Neural cell (in vitro differentiated cells): Measurements from ENCODE around the gene FYCO1.

Source experiments
- EZH2 ChIP-seq: fragments of 200-600, 300-800 bp; shearing (Covaris generic), sonication (generic); IDR thresholded peaks from 2 replicates; pipeline ENCODE4 v1.6.1; 2014; ENCODE audit warnings: antibody characterized with exemption, low read length, borderline replicate concordance, mild to moderate bottlenecking; ENCODE audit not compliant: insufficient read depth, poor library complexity, severe bottlenecking
- TF ChIP-seq, protein P1 (sequence below): fragments of 450-650 bp; IDR thresholded peaks from 2 replicates; pipeline ENCODE4 v1.5.1; 2014; ENCODE audit warnings: antibody characterized with exemption, mild to moderate bottlenecking, moderate library complexity; ENCODE audit not compliant: poor library complexity, severe bottlenecking

DNA sequence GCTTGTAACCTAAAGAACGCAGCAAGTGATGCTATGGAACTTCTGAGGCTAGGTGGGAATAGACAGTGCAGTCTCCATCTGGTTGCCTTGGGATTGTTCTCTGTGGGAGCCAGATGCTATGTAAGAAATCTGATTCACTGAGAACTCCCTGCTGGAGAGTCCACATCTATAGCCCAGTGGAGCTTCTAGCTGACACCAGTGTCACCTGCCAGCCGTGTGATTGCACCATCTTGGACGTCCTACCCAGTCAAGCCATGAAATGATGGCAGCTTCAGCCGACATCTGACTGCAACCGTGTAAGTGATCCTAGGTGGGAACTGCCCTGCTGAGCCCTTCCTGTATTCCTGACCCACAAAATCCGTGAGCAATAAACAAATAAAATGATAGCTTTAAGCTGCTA lies 12.4 kb upstream of the FYCO1 start:
- TF ChIP-seq, protein P1, sequence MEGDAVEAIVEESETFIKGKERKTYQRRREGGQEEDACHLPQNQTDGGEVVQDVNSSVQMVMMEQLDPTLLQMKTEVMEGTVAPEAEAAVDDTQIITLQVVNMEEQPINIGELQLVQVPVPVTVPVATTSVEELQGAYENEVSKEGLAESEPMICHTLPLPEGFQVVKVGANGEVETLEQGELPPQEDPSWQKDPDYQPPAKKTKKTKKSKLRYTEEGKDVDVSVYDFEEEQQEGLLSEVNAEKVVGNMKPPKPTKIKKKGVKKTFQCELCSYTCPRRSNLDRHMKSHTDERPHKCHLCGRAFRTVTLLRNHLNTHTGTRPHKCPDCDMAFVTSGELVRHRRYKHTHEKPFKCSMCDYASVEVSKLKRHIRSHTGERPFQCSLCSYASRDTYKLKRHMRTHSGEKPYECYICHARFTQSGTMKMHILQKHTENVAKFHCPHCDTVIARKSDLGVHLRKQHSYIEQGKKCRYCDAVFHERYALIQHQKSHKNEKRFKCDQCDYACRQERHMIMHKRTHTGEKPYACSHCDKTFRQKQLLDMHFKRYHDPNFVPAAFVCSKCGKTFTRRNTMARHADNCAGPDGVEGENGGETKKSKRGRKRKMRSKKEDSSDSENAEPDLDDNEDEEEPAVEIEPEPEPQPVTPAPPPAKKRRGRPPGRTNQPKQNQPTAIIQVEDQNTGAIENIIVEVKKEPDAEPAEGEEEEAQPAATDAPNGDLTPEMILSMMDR, result no peak
- TF ChIP-seq EZH2, result no peak
